Loucy (cell line): ENCODE results near the gene UNC5A.

ENCODE experiments used
- EZH2phosphoT487 ChIP-seq: fragments of 200-600 bp; IDR thresholded peaks from 2 replicates; pipeline ENCODE4 v1.6.1; 2018; ENCODE audit warnings: antibody characterized with exemption, mild to moderate bottlenecking, moderate library complexity, borderline replicate concordance
- TF ChIP-seq, protein P1 (sequence below): fragments of 200-600 bp; sonication (generic); conservative IDR thresholded peaks from 2 replicates; pipeline ENCODE4 v1.5.1; 2014; ENCODE audit warnings: mild to moderate bottlenecking, antibody characterized with exemption, low read length

- TF ChIP-seq, protein P1, sequence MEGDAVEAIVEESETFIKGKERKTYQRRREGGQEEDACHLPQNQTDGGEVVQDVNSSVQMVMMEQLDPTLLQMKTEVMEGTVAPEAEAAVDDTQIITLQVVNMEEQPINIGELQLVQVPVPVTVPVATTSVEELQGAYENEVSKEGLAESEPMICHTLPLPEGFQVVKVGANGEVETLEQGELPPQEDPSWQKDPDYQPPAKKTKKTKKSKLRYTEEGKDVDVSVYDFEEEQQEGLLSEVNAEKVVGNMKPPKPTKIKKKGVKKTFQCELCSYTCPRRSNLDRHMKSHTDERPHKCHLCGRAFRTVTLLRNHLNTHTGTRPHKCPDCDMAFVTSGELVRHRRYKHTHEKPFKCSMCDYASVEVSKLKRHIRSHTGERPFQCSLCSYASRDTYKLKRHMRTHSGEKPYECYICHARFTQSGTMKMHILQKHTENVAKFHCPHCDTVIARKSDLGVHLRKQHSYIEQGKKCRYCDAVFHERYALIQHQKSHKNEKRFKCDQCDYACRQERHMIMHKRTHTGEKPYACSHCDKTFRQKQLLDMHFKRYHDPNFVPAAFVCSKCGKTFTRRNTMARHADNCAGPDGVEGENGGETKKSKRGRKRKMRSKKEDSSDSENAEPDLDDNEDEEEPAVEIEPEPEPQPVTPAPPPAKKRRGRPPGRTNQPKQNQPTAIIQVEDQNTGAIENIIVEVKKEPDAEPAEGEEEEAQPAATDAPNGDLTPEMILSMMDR: no peak
- TF ChIP-seq EZH2phosphoT487: no peak
Observed at GRCh38 chr5:176902102-176902814, 91.9 kb downstream of the UNC5A start.
